Fibroblast of skin of back (primary cell): Measurements from ENCODE around the gene CDC26. TPM values are rescaled to one million over a fixed set of nuclear protein-coding genes. Genes with fewer than 3 reads are reported as not detected.
"Not testable (repeated sequence)": the region's sequence is repeated elsewhere in the genome, so short reads cannot be mapped to it uniquely, and the experiment has no call there.

ENCODE experiments used
- DNase-seq: peaks from one replicate; pipeline ENCODE4 v3.0.0-alpha.2; 2013
- polyA plus RNA-seq, 2 experiments: library from polyadenylated mRNA; unstranded; fragments of 120-200 nt; gene quantifications; one replicate each; pipeline ENCODE4 v1.2.1, GENCODE V29; 2013; ENCODE audit not compliant: insufficient read length in 2 of 2

Gene CDC26
- polyA plus RNA-seq (2013, experiment 1 of 2; ENCODE audit: insufficient read length) = 22.9 TPM
- polyA plus RNA-seq (2013, experiment 2 of 2; ENCODE audit: insufficient read length) = 18.5 TPM

DNA sequence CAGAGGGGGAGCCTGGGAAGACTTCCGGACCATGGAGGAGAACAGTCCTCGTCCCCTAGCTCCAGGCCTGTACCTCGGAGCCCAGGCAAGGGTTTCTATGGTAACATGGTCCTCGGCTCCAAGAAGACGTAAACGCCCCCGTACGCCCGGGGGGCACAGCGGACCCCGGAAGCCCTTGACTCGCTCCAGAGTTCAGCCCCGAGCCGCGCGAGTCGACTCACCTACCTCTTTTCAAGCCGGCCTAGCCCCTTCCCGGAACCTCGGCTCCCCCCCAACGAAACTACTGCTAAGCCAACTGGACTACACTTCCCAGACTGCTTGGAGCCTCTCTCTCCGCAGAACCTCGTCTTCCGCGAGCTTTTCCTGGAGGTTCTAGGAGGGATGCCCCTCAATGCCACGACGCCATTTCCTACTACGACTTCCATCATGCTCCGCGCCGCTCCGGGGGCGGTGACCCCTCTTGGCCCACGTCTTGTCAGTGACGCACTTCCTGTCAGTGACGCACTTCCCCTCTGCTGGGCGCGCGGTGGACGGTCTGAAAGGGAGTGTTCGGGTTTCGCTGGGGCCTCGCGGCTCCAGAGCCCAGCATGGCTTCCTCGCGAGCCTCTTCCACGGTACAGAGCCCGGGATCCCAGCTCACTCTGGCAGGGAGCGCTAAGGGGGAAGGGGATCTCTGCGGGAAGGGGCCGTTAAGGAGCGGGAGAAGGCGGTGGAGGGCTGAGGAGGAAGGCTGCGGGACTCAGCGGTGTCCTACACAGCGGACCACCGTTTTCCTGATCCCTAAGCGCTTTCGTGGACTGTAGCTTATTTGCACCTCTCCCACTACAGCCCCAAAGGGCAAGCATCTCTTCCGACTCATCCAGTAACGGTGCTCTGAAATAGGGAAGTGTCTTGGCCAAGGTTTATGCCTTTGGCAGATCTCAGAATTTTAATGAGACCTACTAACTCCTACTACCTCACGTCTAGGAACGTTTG lies at the start of gene CDC26, which contains the start of gene PRPF4:
CDC26 (minus strand) TSS at position 416 of the 975 bp plus-strand sequence. CDS start 3,065 bp downstream, outside the sequence.
PRPF4 (plus strand) TSS at position 502 of the 975 bp plus-strand sequence; CDS start at position 588, 86 bp downstream.
- DNase-seq = peak; percentile 99

DNA sequence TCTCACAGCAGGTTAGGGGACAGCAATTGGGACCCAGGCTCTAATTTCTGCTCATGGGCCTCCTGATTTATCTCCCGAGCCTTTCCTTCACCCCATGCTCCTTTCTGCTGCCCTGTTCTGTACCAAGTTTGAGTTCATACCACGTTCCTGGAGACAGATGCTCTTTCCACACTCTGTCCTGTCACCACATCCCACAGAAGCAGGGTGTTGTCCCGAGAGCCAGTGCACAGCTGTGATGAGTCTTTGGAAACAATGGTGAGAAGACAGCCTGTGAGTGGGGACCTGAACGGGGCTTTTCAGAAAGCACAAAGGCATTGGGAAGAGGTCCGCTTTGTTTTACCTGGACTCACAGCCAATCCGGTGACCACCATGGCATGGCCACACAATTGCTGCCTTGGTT lies 47.3 kb upstream of the CDC26 start:
- DNase-seq = no peak

DNA sequence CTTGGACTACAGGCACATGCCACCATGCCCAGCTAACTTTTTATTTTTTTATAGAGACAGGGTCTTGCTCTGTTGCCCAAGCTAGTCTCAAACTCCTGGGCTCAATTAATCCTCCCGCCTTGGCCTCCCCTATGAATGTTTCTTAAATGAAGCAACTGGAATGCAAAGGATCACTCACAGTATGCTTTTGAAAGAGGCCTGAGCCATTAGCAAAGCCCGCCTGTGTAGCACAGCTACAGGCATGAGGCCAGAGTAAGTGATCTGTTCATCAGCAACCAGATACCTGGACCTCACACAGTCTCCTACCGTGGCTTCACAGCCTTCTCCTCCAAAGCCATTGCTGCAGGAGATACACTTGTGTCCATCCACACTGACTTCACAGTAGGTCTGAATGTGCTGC lies 44.7 kb upstream of the CDC26 start:
- no peak for DNase-seq

DNA sequence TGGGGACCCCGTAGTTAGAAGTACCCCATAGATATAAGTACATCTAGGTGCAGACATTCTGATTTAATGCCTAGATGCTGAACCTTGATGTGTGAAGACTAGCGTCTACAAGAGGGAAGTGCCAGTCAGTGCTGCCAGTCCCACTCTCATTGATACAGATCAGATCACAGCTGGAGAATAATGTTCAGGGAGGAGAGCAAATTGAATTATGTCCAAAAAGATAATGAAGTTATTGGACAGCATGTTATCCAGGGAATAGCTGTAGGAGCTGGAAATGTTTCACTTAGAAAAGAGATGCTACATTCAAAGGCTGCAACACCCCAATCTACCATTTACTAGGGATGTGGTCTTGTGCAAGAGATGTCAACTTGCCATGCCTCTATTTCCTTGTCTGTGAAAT lies 43.7 kb upstream of the CDC26 start:
- no peak for DNase-seq

DNA sequence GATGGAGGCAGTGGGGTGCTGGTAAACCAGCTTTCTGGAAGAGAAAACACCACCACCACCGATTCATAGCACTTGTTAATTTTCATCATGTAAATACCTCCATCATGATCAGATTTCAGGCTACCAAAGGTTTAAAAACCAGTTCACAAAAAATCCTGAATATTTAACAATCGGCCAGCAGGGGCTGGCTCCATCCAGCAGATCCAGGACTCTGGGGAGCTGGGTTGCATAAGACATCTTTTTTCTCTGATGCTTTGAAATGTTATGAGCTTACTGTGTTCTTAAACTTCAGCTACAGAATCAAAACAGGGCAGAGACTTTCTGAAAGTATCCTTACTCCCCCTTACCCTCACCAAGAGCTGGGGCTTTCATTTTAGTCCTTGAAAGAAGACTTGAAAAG lies 42.4 kb upstream of the CDC26 start:
- DNase-seq = no peak

DNA sequence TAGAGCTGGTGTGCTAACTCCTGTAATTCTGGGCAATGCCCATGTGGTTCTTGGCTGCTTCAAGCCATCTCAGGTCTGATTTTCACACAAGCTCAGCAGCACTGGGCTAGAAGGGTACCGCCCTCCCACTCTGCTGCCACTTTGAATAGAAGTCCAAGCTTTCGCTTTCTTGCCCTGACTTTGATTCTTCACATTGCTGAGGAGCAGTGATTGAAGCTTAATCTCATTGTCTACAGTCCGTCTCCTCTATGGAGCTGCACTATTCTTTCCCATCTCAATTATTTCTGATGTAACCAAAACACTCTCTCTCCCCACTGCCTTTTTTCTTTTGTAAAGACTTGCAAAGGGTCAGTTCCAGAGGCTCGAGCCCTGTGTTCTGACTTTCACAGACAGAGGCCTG lies 40.7 kb upstream of the CDC26 start:
- DNase-seq = no peak

DNA sequence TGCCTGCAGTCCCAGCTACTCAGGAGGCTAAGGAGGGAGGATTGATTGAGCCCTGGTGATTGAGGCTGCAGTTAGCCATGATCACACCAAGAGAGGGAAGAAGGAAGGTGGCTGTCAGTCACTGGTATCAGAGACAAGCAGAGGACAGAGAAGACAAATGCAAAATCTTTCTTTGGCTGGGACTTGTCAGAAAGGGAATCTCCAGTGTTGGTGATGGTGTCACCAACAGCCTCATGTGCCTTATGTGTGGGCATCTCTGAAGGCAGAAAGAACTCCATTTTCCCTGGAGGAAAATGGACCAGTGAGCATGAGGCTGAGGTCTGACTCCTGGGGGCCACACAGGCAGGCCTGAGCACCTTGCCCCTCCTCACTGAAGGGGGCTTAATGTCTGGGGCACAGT lies 39.9 kb upstream of the CDC26 start:
- DNase-seq = no peak

DNA sequence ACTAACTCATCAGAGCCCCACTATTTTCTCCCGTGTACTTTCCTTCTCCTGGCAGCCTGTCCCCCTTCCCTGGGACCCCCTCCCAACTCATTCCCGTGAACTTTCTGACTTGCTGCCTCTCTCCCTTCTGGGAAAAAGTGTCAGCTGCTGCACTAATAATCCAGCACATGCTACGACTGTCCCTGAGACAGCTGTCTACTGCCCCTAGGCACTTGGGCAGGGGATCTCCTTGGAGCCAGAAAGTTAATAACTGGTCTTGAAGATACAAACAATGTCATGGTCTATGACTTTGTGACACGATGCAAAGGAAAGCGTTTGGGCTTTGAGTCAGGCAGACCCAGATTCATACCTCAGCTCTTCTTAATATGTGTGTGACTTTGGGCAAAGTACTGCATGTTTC lies 37.9 kb upstream of the CDC26 start:
- DNase-seq = no peak

DNA sequence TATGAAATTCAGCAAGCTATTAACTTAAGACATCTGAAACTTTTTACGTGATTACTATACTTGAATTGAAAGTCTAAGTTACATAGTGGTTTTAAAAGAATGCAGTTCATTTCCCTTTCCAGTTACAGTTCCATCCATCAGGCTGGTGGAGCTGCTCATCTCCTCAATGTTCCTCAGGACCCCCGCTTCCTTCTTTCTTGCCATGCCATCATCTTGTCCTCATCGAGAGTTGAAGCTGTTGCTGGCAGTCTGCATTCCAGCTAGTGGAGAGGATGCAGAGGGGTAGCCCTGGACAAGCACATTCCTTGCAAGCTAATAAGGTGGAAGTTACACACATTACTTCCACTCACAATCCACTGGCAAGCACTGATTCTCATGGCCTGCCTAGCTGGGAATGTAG lies 36.6 kb upstream of the CDC26 start:
- no peak for DNase-seq

DNA sequence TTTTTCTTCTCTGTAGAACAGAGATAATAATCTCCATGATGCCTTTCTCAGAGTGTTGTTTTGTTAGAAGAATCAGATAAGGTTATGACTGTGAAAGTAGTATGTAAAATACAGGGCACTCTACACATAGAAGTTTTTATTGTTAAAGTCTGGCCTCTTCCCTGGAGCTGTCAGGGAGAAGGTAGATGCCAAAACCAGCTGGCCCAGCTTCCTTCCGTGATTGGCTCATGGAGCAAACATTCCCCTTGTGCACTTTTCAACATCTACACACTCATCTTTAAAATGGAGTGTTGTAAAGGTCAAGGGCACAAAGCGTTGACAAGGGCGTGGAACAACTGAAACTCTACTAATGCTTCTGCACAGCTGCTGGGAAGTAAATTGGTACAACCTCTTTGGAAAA lies 35.2 kb upstream of the CDC26 start:
- no peak for DNase-seq

DNA sequence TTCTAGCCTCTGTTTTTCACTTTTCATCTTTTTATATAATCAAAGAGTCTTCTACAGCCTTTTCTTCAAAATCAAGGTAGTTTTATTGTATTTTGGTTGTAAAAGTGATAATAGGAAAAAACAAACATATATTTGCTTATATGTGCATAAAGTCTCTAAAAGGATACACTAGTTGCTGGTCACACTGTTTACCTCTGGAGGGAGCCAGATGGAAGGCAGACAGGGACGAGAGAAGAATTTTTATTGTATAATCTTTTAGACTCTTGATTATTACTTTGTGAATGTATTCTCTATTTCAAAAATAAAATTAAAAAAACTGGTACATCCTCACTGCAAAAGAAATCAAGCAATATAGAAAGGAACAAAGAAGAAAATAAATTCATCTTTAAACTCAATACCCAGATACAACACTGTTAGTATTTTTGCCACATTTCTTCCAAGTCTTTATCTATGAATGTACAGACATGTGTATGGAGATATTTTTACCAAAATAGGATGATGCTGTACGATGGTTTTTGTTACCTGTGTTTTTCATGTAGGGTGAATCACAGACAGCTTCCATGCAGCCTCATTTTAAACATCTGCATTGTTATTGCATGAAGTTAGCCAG lies 33.9 kb upstream of the CDC26 start:
- peak; percentile 48 for DNase-seq

DNA sequence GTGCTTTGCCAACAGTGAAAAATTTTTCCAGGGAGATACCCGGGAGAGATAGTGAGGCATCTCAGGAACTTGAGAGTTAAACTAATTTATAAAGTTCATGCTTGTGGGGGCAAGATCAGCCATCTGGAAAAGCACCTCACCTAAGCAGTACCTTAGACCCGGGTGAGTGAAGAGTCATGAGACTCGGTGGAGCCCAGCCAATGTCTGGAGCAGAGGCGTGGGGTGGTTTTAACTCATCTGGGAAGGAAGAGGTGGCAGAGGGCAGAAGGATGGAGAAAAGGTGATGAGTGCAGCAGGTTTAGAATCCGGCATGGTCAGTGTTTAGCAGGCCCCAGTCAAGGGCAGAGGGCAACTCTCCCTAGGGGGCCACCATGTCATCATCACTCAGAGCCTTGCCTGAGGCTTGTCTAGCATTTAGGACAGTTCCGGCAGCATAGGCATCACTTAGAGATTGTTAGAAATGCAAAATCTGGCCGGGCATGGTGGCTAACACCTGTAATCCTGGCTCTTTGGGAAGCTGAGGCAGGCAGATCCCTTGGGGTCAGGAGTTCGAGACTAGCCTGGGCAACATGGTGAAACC lies 32.1 kb upstream of the CDC26 start:
- DNase-seq = no peak

DNA sequence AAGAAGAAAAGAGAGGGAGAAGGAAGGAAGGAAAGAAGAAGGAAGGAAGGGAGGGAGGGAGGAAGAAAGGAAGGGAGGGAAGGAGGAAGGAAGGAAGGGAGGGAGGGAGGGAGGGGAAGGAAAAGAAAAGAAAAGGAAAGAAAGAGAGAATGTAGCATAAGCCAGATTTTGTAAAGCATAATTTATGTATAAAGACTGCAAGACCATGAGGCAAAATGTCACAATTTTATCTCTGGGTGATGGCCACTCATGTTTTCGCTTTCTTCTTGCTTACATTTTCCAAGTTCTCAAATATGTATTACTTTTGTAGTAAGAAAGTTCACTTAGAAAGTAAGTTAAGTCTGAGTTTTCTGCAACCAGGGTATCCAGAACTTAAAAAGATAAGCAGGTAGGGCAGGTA lies 31.2 kb upstream of the CDC26 start:
- DNase-seq = no peak

DNA sequence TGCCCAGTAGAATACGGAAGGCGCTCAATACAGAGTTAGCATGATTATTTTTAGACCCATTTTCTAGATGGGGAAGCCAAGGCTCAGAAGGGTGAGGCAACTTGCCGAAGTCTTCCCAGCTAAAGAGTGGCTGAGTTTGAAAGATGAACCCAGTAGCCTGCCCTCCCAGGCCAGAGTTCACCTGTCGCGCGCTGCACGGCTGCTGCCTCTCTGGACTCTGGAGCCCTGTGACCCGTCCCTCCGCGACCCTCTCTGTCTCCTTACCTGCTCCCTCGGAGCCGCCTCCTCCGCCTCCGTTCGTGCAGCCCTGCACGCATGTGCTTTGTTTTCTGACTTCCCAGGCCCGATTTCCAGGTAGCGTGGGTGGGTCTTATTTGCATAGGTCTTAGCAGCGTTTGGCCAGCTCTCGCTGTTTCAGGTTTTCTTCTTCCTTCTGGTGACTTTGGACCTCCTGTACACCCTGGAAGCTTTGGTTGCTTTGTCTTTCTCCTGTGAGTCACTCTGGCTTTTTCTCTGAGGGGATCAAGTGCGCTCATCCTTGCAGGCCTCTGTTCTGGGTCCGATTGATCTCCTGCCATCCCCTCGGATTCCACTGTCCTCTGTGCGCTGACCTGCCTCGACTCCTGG lies 27.5 kb upstream of the CDC26 start, which contains the start of gene RNF183:
RNF183 (minus strand) TSS at position 585 of the 627 bp plus-strand sequence. CDS start 5,192 bp downstream, outside the sequence.
- no peak for DNase-seq

DNA sequence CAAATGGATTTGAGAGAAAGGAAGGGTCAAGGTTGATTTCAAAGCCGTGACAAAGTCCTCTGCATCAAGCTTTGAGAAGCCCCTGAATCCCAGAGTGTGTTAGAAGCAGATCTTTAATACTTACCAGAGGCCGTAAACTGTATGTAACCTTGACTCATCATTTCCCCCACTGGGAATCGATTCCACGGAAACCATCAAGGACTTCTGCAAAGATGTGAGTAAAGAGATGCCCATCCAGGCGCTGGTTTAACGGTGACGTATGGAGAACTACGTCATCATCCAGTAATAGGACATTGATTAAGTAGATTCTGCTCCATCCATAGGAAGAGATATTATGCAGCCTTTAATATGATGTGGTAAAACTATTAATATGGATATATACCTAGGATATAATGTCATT lies 26.2 kb upstream of the CDC26 start:
- no peak for DNase-seq

DNA sequence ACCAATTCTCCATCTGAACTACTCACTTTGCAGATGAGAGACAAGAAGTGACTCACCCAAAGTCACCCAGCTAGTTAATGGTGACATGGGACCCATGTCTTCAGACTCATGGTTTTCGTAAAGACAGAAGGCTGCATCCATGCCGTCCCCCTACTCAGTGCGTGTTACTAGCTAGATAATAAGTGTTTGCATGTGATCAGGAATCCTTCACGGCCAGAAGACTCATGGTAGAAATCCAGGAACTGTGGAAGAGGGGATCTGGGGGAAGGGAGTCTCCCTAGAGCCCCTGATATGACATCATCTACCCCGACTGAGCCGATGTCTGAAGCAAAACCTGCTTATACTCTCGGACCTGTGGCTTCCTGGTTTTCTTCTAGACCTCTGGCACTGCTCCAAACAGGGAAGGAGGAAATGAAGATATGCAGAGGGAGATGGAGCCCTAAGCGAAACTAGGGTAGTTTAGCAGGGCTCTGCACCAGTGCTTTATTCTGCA lies 24.5 kb upstream of the CDC26 start:
- DNase-seq = peak; percentile 17

DNA sequence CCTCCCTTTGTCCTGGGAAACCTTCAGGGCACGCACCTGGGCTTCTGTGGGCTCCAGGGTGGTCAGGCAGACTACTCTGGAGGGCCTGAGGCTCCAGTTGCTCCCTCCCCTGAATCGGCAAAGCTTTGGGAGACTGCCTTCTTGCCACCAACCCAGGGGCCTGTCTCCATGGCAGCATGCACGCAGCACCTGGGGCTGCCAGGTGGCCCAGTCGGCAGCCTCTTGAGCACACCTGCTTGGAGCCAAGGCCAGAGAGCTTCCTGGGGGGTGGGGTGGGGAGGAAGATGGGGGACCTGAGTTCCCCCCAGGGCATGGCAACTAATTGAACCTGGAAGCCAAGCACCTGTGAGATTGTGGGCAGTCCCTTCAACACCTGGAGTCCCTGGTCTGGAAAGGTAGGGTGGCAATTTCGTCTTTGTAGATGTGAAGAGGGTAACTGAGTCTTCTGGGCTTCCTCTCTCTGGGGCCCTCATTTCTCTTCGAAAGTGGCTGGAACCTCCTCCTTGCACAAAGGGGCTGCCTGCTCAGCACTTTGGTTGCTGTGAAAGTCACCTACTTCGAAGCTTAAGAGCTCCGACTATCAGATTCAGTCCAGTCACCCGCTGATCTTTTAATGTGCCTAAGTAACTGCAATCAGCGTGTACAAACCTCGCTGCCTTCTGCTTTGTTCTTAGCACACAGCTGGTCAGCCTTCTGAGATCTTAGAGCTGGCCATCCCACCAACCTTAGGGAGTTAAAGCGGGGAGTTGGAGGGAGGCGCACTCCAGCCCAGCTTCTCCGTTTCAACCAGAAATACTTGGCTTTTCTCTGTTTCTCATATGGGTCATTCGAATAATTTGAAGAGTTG lies 23.8 kb upstream of the CDC26 start:
- DNase-seq = no peak

DNA sequence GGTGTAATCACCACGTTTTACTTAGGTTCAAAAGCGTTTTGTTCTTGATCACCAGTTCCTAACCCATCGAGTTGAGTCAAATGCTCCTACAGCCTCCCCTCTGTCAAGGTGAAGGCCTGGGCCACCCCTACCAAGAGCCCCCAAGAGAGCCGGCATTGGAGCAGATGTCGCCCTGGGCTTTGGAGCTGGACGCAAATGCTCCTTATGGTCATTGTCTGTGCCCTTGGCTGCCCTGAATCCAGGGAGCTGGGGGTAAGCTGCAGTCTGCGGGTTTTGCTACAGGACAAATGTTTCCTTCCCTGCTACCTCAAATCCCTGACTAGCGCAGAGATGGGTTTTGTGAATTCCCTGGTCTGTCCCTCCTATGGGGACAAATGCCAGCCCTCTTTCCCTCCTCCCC lies 22.9 kb upstream of the CDC26 start:
- DNase-seq = no peak

DNA sequence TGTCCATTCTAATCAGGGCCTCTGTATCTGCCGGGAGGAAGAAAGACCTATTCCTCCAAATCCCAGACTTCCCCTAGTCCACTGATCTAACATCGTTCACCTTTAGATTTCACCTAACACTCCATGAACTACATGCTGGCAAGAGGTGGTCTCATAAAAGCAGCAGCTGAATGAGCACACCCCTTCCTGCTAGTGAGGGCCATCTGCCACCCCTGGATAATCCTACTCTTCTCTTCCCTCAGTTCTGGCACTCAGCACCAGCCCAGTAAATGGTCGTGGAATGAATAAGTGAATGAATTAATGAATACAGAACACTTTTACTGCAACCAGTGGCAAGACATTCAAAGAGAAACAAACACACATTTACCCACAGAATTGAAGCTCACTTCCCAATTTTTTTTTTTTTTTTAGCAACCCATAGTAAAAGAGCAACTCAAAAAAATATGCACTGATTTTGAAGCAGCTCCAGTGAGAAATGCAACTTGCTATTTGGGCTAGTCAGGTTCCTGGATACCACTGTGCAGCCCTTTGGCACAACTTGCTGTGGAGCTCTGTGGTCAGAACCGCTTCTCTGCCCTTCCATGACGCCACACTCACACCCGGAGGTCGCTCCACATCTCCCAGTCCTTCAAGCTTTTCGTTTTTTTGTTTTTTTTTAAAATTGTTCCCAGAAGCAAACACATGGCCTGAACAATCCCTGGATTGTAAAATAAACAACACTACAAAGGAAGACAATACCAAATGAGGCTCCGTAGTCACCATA lies 21.6 kb upstream of the CDC26 start:
- no peak for DNase-seq

DNA sequence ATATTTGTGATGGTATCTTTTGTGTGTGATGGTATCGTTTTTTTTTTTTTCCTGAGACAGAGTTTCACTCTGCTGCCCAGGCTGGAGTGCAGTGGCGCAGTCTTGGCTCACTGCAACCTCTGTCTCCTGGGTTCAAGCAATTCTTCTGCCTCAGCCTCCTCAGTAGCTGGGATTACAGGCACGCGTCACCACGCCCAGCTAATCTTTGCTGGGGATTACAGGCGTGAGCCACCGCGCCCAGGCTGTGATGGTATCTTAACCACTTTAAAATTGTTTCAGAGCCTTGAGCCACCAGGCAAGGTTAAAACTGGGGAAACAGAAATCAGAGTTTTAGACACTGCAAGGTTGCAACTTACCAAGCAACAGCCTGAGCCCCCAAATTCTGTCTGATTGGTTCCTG lies 20.9 kb upstream of the CDC26 start:
- not testable (repeated sequence) for DNase-seq
